Measurements from ENCODE around the gene RPH3AL. TPM values are rescaled to one million over a fixed set of nuclear protein-coding genes. Genes with fewer than 3 reads are reported as not detected.

RPH3AL gene
- total RNA-seq, 4 donors from 2014 or later, result 8.6 to 21.0 (median 17.4) TPM

DNA sequence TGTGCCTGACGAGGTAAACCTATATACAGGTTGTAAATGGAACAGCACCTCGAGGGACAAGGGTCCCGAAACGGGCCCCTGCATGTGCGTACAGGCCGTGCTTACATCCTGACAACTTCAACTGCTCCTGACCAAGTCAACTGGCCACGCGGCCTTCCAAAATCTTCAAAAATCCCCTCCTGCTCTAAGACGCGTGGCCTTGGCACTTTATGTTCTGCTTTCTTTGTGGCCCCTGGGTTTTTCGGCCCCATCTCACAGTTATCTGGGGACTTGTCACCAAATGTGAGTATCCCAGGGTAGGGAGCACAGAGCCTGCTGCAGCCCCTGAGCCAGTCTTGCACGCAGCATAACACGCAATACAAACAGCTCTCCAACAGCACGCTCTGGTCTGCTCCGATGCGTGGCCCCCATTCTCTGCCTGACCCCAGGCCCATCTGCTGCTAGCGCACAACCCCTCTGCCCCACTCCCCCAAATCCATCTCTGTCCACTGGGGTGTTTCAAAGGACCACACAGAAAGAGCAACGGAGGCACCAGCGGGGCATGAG is 659 bp downstream of the RPH3AL start:
- WGBS, 2 donors (ENCODE audit: low coverage in 1 of 2), result 87 to 93% methylated on average over 9 to 14 of the region's 19 CpGs
- H3K4me1 ChIP-seq, result peaks cover 0 to 50% (median 15%) of the 10 kb centered on the region in 3 donors
- no peak for TF ChIP-seq POLR2A (IDR thresholded peaks at IDR 0.05)
- TF ChIP-seq POLR2AphosphoS5 (IDR thresholded peaks at IDR 0.05), result no peak
- TF ChIP-seq EP300 (IDR thresholded peaks at IDR 0.05), result no peak
- TF ChIP-seq, protein P1, sequence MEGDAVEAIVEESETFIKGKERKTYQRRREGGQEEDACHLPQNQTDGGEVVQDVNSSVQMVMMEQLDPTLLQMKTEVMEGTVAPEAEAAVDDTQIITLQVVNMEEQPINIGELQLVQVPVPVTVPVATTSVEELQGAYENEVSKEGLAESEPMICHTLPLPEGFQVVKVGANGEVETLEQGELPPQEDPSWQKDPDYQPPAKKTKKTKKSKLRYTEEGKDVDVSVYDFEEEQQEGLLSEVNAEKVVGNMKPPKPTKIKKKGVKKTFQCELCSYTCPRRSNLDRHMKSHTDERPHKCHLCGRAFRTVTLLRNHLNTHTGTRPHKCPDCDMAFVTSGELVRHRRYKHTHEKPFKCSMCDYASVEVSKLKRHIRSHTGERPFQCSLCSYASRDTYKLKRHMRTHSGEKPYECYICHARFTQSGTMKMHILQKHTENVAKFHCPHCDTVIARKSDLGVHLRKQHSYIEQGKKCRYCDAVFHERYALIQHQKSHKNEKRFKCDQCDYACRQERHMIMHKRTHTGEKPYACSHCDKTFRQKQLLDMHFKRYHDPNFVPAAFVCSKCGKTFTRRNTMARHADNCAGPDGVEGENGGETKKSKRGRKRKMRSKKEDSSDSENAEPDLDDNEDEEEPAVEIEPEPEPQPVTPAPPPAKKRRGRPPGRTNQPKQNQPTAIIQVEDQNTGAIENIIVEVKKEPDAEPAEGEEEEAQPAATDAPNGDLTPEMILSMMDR (IDR thresholded peaks at IDR 0.05), result no peak

DNA sequence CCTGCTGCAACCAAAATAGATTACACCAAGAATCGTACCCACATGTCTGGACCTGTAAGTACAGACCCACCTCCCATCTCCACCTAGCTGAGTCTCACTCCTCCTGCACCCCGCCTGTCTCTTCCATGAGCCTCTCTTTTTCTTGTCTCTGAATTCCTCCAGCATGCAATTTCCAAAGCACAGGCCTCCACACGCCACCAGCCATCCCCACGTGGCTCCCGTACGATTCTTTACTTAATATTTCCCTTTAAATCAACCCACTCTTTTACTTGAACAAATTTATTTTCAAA is 1.2 kb downstream of the RPH3AL start:
- H3K9me3 ChIP-seq, result no peaks in the 10 kb centered on the region
- no peaks in the 10 kb centered on the region for H3K27me3 ChIP-seq
- no peak for TF ChIP-seq POLR2A (IDR thresholded peaks at IDR 0.05)
- H3K36me3 ChIP-seq, result no peaks in the 10 kb centered on the region
- H3K4me1 ChIP-seq, result peaks cover 0 to 50% (median 15%) of the 10 kb centered on the region in 3 donors
- peak overlapping the region in 3 of 4 donors; percentile 74 to 78 (median 77) for H3K27ac ChIP-seq
- 78 to 98% methylated on average over 6 of the region's 6 CpGs for WGBS, 2 donors (ENCODE audit: low coverage in 1 of 2)
- H3K4me3 ChIP-seq, result no peak overlapping the region
- no peak for ATAC-seq

More for the DNA sequence above, 659 bp downstream of the RPH3AL start:
- peak overlapping the region in 3 of 4 donors; percentile 74 to 78 (median 77) for H3K27ac ChIP-seq
- H3K9me3 ChIP-seq, result no peaks in the 10 kb centered on the region
- H3K36me3 ChIP-seq, result no peaks in the 10 kb centered on the region
- ATAC-seq, result no peak
- no peaks in the 10 kb centered on the region for H3K27me3 ChIP-seq
- H3K4me3 ChIP-seq, result peak overlapping the region in 1 of 2 donors; percentile 7

DNA sequence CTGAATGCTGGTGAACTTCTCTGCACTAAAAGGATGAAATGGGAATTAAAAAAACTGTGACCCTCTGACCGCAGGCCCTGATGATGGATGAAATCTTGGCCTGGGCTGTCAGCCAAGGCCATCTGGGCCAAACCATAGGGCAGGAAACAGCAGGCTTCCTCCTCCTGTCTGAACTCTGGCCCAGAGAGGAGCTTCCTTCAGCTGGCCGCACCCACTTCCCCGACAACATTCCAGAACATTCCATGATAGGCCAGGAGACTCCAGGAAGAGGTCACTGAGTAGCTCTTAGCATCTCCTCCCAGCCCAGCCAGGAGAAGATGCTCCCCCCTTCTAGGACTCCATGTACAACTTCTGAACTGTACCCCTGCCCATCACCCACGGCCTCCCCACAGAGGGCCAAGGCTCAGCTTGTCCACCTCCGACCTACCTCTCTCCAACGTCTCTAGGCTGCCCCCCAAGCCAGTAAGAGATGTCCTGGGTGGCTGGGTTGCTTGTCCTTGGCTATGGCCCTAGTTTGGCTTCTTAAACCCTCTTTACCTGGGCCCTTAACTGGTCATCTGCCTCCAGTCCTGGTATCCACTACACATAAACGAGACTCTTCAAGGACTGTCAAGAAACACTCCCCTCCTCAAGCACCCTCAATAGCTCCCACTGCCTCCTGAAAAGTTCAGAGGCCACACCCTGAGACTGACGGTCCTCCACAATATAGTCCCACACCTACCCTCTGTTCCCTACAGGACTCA is 1.7 kb downstream of the RPH3AL start:
- Histone ChIP-seq H3K4me3 (no peak overlapping the region), H3K4me1 (peaks cover 0 to 50% (median 15%) of the 10 kb centered on the region in 3 donors), H3K27ac (peak overlapping the region in 3 of 4 donors; percentile 74 to 78 (median 77)), H3K36me3 (no peaks in the 10 kb centered on the region), H3K9me3 (no peaks in the 10 kb centered on the region), H3K27me3 (no peaks in the 10 kb centered on the region)
- ATAC-seq, result peak; percentile 89
- TF ChIP-seq EP300 (IDR thresholded peaks at IDR 0.05) (no peak), POLR2AphosphoS5 (IDR thresholded peaks at IDR 0.05) (peak; percentile 83)
- 53 to 78% methylated on average over 4 to 8 of the region's 8 CpGs for WGBS, 2 donors (ENCODE audit: low coverage in 1 of 2)

DNA sequence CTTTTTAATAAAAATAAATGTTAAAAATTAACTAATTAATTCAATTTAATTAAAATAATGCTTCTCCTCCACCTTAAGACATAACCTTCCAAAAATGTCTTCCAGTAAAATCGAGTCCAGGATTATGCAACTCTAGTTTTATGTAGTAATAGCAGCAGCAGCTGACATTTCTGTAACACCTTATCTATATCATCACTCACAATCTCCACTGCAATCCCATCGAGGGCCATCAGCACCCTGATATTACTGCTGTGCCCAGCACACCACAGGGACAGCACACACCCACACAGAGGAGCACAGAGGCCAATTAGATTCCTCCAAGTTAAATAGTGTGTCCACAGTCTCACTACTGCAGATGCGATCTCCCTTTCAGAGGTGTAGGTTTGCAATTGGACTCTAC is 2.9 kb downstream of the RPH3AL start:
- TF ChIP-seq EP300 (IDR thresholded peaks at IDR 0.05) (no peak), POLR2A (IDR thresholded peaks at IDR 0.05) (no peak), POLR2AphosphoS5 (IDR thresholded peaks at IDR 0.05) (no peak)
- TF ChIP-seq, protein P1 (IDR thresholded peaks at IDR 0.05), result no peak
- ATAC-seq, result no peak

DNA sequence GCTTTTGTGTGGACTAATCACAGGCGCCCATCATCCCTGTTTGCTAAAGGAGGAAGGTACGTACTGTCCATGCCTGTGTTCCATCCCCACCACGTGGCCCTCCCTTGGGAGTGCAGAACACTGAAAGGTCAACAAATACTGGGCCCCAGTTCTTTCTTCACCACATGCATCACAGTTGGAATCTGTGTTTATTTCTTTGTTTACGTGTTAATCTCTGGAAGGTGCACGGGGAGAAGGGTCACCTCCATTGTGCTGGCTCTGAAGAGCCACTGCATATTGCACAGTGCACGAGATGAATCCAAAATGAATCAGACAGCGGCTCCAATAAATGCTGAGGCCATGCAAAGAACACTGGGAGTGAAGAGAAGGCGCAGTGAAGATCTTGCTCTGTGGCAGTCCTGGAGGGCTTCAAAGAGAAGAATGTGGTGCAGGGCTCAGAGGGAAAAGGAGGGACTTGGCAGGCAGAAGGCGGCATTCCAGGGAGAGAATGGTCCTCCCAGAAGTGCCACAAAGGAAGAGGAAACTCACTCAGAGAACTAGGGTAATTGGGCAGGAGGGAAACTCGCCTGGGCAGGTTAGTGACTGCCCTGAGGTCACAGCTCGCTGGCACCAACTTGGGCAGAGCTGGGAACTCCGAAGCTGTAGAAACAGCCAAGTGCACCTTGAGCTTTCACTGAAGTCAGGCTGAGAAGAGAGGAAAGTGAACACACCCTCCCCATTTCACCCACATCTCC is 3.7 kb downstream of the RPH3AL start:
- Histone ChIP-seq H3K27ac (peak overlapping the region in 3 of 4 donors; percentile 56 to 71 (median 59)), H3K4me3 (no peak overlapping the region), H3K36me3 (no peaks in the 10 kb centered on the region), H3K4me1 (peaks cover 0 to 50% (median 15%) of the 10 kb centered on the region in 3 donors), H3K27me3 (no peaks in the 10 kb centered on the region), H3K9me3 (no peaks in the 10 kb centered on the region)
- 20 to 59% methylated on average over 2 to 8 of the region's 12 CpGs for WGBS, 2 donors (ENCODE audit: low coverage in 1 of 2)
- TF ChIP-seq POLR2A (IDR thresholded peaks at IDR 0.05) (no peak), POLR2AphosphoS5 (IDR thresholded peaks at IDR 0.05) (peak; percentile 19)
- peak; percentile 16 for ATAC-seq

More for the DNA sequence above, 2.9 kb downstream of the RPH3AL start:
- peak overlapping the region in 3 of 4 donors; percentile 56 to 75 (median 71) for H3K27ac ChIP-seq
- H3K4me1 ChIP-seq, result peaks cover 0 to 50% (median 15%) of the 10 kb centered on the region in 3 donors
- no peaks in the 10 kb centered on the region for H3K36me3 ChIP-seq
- no peaks in the 10 kb centered on the region for H3K9me3 ChIP-seq
- 75 to 81% methylated on average over 2 to 3 of the region's 3 CpGs for WGBS, 2 donors (ENCODE audit: low coverage in 1 of 2)
- H3K27me3 ChIP-seq, result no peaks in the 10 kb centered on the region
- H3K4me3 ChIP-seq, result no peak overlapping the region

DNA sequence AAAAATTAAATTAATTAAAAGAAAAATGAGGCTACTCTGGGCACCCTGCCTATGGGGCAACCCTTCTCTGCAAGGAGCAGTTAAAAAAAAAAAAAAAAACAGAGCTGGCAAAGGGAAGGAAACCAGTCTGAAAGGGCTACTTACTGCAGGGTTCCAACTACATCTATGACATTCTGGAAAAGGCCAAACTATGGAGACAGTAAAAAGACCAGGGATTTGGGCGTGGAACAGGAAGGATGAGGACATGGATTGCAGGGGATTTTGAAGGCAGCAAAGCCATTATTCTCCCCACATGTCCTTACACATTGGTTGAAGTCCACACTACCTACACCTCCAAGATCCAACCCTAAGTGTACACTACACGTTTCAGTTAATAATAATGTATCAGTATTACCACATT is 4.6 kb downstream of the RPH3AL start:
- H3K4me1 ChIP-seq, result peaks cover 0 to 42% (median 15%) of the 10 kb centered on the region in 3 donors
- ATAC-seq, result no peak

More for the DNA sequence above, 4.6 kb downstream of the RPH3AL start:
- TF ChIP-seq, protein P1 (IDR thresholded peaks at IDR 0.05), result no peak
- no peak for TF ChIP-seq POLR2AphosphoS5 (IDR thresholded peaks at IDR 0.05)
- TF ChIP-seq EP300 (IDR thresholded peaks at IDR 0.05), result no peak
- TF ChIP-seq POLR2A (IDR thresholded peaks at IDR 0.05), result no peak
- Histone ChIP-seq H3K36me3 (no peaks in the 10 kb centered on the region), H3K9me3 (no peaks in the 10 kb centered on the region), H3K4me3 (no peak overlapping the region), H3K27me3 (no peaks in the 10 kb centered on the region), H3K27ac (peak overlapping the region in 3 of 4 donors; percentile 56 to 71 (median 65))
- WGBS, 2 donors (ENCODE audit: low coverage in 1 of 2), result 46 to 49% methylated on average over 2 of the region's 2 CpGs

Data from gastroesophageal sphincter (tissue), 4 donors.